GM21576 (cell line): Measurements from ENCODE around the gene C1QTNF3.
A peak's percentile ranks its signal among the peaks of the same experiment; 100 is the strongest.

ENCODE experiments used
- ATAC-seq: cut with Tn5 transposase; IDR thresholded peaks from one replicate; pipeline ENCODE4 v1.9.1; 2021; ENCODE audit warnings: mild to moderate bottlenecking, moderate library complexity; ENCODE audit not compliant: unreplicated experiment

C1QTNF3 gene

GRCh38 chr5:34002629-34003328 is 40.2 kb downstream of the C1QTNF3 start:
- no peak for ATAC-seq

DNA sequence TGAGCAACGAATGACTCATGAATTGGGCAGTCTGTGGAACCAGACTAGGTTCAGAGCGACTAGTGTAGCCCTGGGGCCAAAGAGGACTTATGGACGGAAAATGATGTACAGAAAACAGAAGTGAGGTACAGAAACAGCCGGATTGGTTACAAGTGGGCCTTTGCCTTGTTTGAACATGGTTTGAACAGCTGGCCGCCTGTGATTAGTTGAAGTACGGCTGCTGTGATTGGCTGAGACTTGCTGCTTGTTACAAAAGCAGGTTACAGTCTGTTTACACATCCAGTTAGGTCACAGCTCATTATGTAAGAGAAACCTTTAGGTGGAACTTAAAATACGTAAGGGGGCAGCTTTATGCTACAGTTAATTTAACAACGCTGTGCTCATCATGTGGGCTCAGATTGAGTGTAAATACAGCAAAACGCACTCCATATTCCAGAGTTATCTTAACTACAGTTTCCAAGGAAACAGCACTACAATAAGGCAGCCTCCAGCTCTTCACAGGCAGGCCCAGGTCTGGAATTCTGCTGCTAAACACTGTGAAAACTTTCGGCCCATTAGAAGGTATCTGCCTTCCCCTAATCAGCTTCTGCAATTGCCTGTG is 41.7 kb downstream of the C1QTNF3 start:
- no peak for ATAC-seq

GRCh38 chr5:33999978-34000377 is 43.0 kb downstream of the C1QTNF3 start:
- ATAC-seq = no peak

DNA sequence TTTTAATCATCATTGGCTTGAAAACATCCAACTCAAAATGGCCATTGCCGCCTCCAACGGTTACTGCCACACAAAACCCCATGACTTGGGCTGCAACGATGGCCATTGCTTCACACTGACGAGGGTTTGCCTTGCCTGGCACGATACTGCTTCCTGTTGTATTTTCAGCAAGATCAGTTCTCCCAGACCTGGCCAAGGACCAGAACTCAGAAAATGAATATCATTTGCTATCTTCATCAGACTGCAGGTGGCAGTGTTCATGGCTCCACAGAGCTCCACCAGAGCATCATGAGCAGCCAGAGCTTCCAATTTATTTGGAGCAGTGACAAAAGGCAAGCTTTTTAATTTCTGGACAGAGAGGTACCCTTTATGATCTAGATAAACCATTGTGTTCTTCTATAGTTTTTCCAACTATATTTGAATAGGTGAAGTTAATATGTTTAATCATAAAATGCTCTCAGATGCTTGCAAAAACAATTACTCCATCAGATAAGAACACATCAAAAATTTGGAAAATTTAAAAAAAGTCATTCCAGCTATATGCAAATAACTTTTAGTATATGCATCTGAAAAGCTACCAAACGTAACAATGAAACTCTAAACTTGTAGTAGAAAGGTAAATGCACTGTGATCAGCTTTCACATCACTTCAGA is 45.6 kb downstream of the C1QTNF3 start:
- ATAC-seq = no peak

- no peak for ATAC-seq
Measured at GRCh38 chr5:33995865-33996264, 47.1 kb downstream of the C1QTNF3 start.

DNA sequence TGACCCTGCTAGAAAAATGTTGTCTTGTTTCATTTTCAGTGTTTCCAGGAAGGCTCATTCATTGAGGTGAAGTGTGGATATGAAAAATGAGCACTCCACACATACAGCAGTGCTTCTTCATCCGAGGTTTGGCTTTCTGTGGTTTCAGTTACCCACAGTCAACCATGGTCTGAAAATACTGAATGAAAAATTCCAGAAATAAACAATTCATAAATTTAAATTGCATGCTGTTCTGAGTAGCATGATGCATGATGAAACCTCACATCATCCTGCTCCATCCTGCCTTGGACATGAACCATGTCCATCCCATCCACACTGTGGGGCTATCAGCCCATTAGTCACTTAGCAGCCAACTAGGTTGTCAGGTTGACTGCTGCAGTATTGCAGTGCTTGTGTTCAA is 48.2 kb downstream of the C1QTNF3 start:
- ATAC-seq = no peak

DNA sequence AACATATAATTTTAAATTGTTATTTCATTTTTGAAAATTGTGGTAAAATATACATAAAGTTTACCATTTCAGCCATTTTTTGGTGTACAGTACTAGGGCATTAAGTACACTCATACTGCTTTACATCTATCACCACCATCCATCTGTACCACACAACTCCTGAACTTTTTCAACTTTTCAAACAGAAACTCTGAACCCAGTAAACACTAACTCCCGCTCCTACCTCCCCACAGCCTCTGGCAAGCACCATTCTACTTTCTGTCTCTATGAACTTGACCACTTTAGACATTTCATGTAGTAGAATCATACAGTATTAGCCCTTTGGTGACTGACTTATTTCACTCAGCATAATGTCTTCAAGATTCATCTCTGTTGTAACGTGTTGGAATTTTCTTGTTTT is 50.1 kb downstream of the C1QTNF3 start:
- ATAC-seq = no peak

DNA sequence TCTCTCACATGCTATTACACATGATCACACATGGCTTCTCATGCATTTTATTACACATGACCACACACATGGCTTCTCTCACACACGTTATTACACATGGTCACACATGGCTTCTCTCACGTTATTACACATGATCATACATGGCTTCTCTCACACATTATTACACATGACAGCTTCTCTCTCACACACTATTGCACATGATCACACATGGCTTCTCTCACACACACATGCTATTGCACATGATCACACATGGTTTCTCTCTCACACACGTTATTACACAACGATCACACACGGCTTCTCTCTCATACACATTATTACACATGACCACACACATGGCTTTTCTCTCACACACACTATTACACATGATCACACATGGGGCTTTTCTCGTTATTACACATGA is 57.6 kb downstream of the C1QTNF3 start:
- no peak for ATAC-seq

DNA sequence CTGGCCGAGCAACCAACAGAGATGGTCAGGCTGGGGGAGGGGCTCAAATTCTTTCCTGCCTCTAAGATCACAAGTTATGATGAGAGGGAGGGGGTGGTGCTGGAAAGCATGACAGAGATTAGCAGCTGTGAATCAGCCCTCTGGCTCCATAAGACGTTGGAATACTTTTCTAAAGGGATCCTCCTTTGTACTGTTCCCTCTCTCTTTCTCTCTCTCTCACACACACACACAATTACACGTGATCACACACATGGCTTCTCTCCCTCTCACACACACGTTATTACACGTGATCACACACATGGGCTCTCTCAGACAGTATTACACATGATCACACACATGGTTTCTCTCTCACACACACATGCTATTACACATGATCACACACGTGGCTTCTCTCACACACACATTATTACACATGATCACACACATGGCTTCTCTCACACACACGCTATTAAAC is 58.3 kb downstream of the C1QTNF3 start, which contains the start of gene SLC45A2:
Gene SLC45A2, minus strand, starts transcription at position 23 of the 454 bp plus-strand sequence. CDS start 110 bp downstream, outside the sequence.
- ATAC-seq = no peak

DNA sequence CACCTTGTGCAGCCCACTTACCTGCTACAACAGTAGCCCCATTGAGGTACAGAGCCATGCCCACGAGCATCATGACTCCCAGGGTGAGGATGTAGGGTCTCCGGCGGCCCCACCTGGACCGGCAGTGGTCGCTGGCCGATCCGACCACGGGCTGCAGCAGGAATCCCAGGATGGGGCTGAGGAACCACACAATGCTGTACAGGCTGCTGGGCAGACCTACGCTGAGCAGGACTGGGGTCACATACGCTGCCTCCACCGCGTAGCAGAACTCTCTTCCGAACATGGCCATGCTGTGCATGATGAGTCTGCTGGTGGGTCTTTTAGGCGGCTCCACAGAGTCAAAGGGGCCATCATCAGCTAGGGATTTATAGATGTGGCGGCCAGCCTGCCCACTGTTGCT is 58.8 kb downstream of the C1QTNF3 start:
- ATAC-seq = no peak

DNA sequence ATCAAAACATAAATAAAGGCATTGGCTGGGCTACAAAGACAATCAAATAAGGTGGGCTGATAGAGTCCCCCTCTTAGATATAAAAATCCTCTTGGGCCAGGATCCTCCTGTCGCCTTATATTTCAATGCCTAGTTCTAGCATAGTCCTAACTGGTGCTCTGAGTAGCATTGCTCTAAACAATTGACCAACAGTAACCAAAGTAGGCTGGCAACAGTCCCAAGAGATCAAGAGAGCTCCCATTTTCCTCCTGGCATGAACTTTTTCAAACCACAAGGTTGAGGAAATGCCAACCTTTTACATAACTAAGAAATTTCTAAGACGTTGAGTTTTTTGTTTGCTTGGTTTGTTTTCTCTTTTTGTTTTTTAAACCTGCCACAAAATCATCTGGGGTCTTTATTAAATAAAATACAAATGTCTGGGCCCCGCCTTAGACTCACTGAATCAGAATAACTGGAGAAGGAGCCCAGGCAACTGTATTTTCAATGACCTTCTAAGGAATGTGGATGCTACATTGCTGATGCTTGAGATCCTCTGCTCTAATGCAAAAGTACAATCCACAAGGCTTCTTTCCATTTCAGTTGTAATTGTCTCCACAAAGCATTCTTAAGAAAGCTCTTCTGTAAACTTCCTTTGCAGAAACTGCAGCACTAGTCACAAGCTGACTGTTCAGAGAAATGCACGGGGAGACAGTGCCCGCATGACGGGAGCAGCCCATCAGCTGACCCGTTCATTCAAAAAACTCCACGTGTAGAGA is 61.4 kb downstream of the C1QTNF3 start:
- ATAC-seq = no peak

DNA sequence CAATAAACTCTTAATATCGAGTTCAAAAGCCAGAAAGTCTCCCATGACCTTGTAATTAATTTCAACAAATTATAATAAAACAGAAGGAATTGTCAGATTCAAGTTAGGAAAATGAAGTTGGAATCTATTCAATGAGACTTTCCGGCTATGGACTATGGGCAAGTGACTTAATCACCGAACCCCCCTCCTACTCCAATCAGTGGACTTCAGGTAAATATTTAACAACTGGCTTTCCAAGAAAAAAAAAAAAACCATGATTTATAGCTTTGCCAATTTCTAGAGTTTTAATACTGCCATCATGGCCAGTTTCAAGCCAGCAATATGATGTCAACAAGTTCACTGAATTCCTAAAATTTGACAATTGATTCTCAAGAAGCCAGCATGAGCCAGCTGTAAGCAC is 63.0 kb downstream of the C1QTNF3 start:
- no peak for ATAC-seq

- no peak for ATAC-seq
Measured at GRCh38 chr5:33978306-33978705, 64.7 kb downstream of the C1QTNF3 start.

DNA sequence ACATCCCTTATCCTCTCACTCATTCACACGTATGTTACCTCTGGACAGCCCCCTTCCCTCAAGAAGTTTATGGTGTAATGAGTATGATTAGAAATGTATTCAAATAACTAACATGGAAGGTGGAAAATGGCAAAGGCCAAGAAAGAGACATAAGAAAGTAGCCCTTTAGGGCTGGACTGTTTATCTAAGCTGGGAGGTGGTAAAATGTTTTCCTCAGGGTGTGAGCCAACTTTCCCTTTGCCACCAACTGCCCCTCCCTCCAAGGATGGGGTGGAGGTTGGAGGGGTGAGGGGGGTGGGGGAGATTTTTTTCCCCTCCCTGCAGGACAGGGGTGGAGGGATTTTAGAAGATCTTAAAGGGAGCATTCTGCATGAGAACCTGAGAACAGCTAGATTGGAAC is 66.7 kb downstream of the C1QTNF3 start:
- ATAC-seq = no peak

DNA sequence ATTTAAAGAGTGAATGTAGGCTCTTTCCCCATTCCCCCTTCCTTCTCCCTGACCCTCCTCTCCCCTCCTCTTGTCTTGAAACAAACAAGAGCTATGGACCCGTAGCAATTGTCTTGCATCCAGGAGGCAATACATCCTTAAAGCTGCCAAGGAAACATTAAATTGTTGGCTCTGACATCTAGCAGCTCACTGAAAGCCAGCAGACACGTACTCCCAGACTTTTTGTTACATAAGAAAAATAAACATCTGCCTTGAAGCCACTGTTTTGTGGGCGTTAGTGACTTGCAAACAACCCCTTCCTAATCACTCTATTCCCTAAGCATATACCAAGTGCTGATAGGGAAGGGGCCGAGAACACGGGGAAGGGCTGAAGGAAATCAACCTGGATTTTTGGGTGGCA is 67.2 kb downstream of the C1QTNF3 start:
- no peak for ATAC-seq

GRCh38 chr5:33973271-33973670 is 69.7 kb downstream of the C1QTNF3 start:
- no peak for ATAC-seq

DNA sequence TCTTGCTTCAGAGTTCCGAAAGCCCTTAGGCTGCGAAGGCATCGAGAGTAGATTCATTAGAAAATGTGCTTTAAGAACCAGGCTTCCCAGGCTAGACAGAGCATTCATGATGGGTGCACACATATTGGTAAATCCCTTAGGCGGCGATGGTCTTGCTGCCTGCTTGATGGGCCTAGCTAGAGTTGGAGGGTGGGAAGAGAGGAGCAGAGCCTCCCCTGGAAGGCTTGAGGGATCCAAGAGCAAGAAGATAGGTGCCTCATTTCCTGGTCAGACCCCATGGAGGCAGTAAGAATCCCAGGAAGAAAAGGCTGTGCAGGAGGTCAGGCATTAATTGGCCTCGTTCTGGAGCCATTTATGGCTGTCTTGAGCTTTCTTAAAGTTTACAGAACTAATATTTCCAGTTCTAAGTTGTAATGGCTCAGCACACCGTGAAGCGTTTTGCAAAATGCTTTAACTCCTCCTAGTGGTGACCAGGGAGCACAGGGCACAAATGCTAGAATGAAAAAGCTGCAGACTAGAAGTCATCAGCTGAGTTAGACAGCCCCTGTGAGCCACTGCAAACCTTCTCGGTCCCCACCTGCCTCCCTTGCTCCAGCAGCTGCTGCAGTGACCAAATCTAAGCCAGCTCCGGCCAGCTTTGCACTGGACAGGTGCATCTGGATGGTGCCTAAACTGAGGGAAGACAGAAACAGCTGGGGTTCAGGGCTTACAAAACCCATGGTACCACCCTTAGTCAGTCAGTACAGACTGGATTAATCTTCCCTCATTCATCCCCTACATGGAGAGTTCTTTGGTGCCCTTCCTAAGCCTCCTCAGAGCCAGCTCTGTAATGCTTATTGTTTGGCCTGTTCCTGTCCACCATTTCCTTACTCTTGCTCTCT is 73.2 kb downstream of the C1QTNF3 start:
- peak; percentile 82 for ATAC-seq

- no peak for ATAC-seq
Measured at GRCh38 chr5:33968211-33969005, 74.6 kb downstream of the C1QTNF3 start.
